Smooth muscle cell (in vitro differentiated cells): Measurements from ENCODE around the gene LYPD8. TPM values are rescaled to one million over a fixed set of nuclear protein-coding genes. Genes with fewer than 3 reads are reported as not detected.
"Not testable (repeated sequence)": the region's sequence is repeated elsewhere in the genome, so short reads cannot be mapped to it uniquely, and the experiment has no call there.

Source experiments
- DNase-seq: peaks from one replicate; lab custom pipeline; 2025; ENCODE audit not compliant: unreplicated experiment; lab: John Stamatoyannopoulos, UW
- H2AFZ ChIP-seq: fragments of 200-600 bp; sonication (generic); 2 replicates; pipeline ENCODE4 v1.6.0; 2016; ENCODE audit warnings: antibody characterized with exemption, low read depth, mild to moderate bottlenecking
- H3F3A ChIP-seq: fragments of 200-600 bp; sonication (generic); 2 replicates; pipeline ENCODE4 v1.6.0; 2017; ENCODE audit warnings: antibody characterized with exemption, low read depth
- H3K27ac ChIP-seq: fragments of 200-600 bp; sonication (generic); 2 replicates; pipeline ENCODE4 v1.5.1; 2016; ENCODE audit warnings: low read depth, mild to moderate bottlenecking
- H3K27me3 ChIP-seq: fragments of 200-600 bp; sonication (generic); 2 replicates; pipeline ENCODE4 v1.6.1; 2016; ENCODE audit warnings: low read depth, mild to moderate bottlenecking
- H3K36me3 ChIP-seq: fragments of 200-600 bp; sonication (generic); 2 replicates; pipeline ENCODE4 v1.5.1; 2016; ENCODE audit warnings: low read depth
- H3K4me1 ChIP-seq: fragments of 200-600 bp; sonication (generic); 2 replicates; pipeline ENCODE4 v1.5.1; 2016; ENCODE audit warnings: low read depth
- H3K4me2 ChIP-seq: fragments of 200-600 bp; sonication (generic); 2 replicates; pipeline ENCODE4 v1.6.0; 2016; ENCODE audit warnings: mild to moderate bottlenecking
- H3K4me3 ChIP-seq: fragments of 200-600 bp; sonication (generic); 2 replicates; pipeline ENCODE4 v1.5.1; 2016; ENCODE audit warnings: mild to moderate bottlenecking
- H3K79me2 ChIP-seq: fragments of 200-600 bp; sonication (generic); 2 replicates; pipeline ENCODE4 v1.6.0; 2016; ENCODE audit warnings: low read depth, mild to moderate bottlenecking
- H3K9ac ChIP-seq: fragments of 200-600 bp; sonication (generic); 2 replicates; pipeline ENCODE4 v1.6.0; 2016; ENCODE audit warnings: low read depth
- H3K9me3 ChIP-seq: fragments of 200-600 bp; sonication (generic); replicated peaks from 2 replicates; pipeline ENCODE4 v1.5.1; 2016; ENCODE audit warnings: low read depth
- H4K20me1 ChIP-seq: fragments of 200-600 bp; sonication (generic); 2 replicates; pipeline ENCODE4 v1.6.0; 2016; ENCODE audit warnings: low read depth
- WGBS: methylation state at CpG from one replicate; pipeline ENCODE4 v1.1.7; 2016; ENCODE audit warnings: low lambda C conversion rate; 5-methylcytosine and 5-hydroxymethylcytosine counted together
- polyA plus RNA-seq: library from polyadenylated mRNA; unstranded; fragments of >200 nt; fragmentation: Nextera tagmentation; extraction: Ambion mirVana; gene quantifications from 2 replicates; pipeline ENCODE4 v1.2.1, GENCODE V29; 2016
- total RNA-seq: library from RNA; depleted of rRNA; stranded (reverse); fragments of >200 nt; gene quantifications from 2 replicates; pipeline ENCODE4 v1.2.3, GENCODE V29; 2014
- TF ChIP-seq, protein P1 (sequence below): fragments of 200-600 bp; sonication (generic); IDR thresholded peaks from 2 replicates; pipeline ENCODE4 v1.5.1; 2017; ENCODE audit warnings: borderline replicate concordance, mild to moderate bottlenecking, antibody characterized with exemption; ENCODE audit not compliant: insufficient read depth, poor library complexity, severe bottlenecking

The LYPD8 gene
- total and polyA plus RNA-seq, 2 experiments from 2014 or later: not detected

DNA sequence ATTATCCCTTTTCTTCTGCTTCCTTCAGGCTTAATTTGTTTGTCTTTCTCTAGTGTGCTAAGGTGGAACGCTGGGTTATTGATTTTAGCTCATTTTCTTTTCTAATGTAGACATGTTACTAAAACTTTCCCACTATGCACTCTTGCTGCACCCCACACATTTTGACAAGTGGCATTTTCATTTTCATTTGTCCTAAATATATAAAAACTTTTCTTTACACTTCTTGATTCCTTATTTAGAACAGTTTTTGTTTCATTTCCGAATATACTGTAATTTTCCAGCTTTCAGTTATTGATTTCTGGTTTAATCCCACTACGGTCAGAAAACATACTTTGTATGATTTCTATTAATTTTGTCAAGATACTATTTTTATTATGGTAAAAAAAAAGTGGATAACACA, 44.9 kb upstream of the LYPD8 start:
- Histone ChIP-seq H3K27ac (no peak overlapping the region), H3K9me3 (peaks cover 8% of the 10 kb centered on the region), H3K36me3 (no peaks in the 10 kb centered on the region), H3K9ac (no peak overlapping the region), H3F3A (no peaks in the 10 kb centered on the region), H2AFZ (no peak overlapping the region), H3K4me1 (no peaks in the 10 kb centered on the region), H3K79me2 (no peaks in the 10 kb centered on the region), H3K4me3 (no peak overlapping the region), H3K27me3 (no peaks in the 10 kb centered on the region), H4K20me1 (no peaks in the 10 kb centered on the region), H3K4me2 (no peak overlapping the region)
- WGBS: 72% methylated on average over 3 of the region's 3 CpGs
- DNase-seq: no peak
- TF ChIP-seq, protein P1, sequence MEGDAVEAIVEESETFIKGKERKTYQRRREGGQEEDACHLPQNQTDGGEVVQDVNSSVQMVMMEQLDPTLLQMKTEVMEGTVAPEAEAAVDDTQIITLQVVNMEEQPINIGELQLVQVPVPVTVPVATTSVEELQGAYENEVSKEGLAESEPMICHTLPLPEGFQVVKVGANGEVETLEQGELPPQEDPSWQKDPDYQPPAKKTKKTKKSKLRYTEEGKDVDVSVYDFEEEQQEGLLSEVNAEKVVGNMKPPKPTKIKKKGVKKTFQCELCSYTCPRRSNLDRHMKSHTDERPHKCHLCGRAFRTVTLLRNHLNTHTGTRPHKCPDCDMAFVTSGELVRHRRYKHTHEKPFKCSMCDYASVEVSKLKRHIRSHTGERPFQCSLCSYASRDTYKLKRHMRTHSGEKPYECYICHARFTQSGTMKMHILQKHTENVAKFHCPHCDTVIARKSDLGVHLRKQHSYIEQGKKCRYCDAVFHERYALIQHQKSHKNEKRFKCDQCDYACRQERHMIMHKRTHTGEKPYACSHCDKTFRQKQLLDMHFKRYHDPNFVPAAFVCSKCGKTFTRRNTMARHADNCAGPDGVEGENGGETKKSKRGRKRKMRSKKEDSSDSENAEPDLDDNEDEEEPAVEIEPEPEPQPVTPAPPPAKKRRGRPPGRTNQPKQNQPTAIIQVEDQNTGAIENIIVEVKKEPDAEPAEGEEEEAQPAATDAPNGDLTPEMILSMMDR: no peak

DNA sequence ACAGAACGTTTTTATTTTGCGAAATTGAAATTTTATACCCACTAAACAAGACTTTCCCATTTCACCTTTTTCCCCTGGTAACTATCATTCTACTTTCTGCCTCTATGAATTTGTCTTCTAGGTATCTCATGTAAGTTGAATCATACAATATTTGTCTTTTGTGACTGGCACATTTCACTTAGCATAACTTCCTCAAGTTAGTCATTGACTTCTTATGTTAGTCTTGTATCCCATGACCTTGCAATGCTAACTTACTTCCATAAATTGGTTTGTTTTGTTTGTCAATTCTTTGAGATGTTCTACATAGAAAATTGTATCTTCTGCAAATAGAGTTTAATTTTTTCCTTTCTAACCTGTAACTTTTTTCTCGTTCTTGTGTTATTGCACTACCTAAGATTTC, 43.2 kb upstream of the LYPD8 start:
- Histone ChIP-seq H3K4me2 (no peak overlapping the region), H3K9me3 (peaks cover 11% of the 10 kb centered on the region)
- WGBS: 67% methylated on average over 3 of the region's 3 CpGs

DNA sequence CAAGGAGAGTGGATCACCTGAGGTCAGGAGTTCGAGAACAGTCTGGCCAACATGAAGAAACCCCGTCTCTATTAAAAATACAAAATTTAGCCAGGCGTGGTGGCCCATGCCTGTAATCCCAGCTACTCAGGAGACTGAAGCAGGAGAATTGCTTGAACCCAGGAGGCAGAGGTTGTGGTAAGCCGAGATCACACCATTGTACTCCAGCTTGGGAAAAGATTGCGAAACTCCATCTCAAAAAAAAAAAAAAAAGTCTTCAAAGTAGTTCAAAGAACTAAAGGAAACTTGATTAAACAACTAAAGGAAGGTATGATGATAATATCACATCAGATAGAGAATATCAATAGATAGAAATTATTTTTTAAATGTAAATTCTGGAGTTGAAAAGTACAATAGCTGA, 39.1 kb upstream of the LYPD8 start:
- not testable (repeated sequence) for H3K9ac ChIP-seq, H4K20me1 ChIP-seq, H3K4me3 ChIP-seq, H3K27ac ChIP-seq, H3K4me2 ChIP-seq, H3K9me3 ChIP-seq, H2AFZ ChIP-seq, H3K79me2 ChIP-seq, DNase-seq, H3K36me3 ChIP-seq, H3K4me1 ChIP-seq, H3F3A ChIP-seq, H3K27me3 ChIP-seq
- WGBS: 63% methylated on average over 5 of the region's 5 CpGs

More for the DNA sequence above, 43.2 kb upstream of the LYPD8 start:
- no peaks in the 10 kb centered on the region for H3K4me1 ChIP-seq
- no peak for DNase-seq
- no peaks in the 10 kb centered on the region for H3F3A ChIP-seq
- TF ChIP-seq, protein P1: no peak
- H2AFZ ChIP-seq: no peak overlapping the region
- no peaks in the 10 kb centered on the region for H3K27me3 ChIP-seq
- H3K9ac ChIP-seq: no peak overlapping the region
- no peaks in the 10 kb centered on the region for H4K20me1 ChIP-seq
- H3K4me3 ChIP-seq: no peak overlapping the region
- no peaks in the 10 kb centered on the region for H3K36me3 ChIP-seq
- no peaks in the 10 kb centered on the region for H3K79me2 ChIP-seq
- H3K27ac ChIP-seq: no peak overlapping the region

DNA sequence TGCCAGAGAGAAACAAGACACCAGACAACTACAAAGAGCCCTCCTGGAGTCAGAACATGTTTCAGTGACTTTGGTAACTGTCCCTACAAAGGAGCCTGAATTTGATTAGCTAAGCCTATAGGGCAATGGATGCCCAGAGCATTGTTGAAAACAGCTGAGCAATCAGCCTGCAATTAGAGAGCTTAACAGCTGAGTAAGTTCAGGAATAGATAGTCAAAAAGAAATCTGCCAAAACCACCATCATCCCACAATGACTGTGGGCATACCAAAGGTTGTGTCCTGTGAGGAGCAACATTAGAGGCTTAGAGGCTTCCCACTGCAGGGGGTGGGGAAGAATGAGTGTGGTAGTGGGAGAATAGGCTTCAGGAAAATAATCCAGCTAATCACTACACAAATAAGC, 38.0 kb upstream of the LYPD8 start:
- H3K36me3 ChIP-seq: no peaks in the 10 kb centered on the region
- H3K27ac ChIP-seq: no peak overlapping the region
- TF ChIP-seq, protein P1: no peak
- no peak overlapping the region for H2AFZ ChIP-seq
- no peaks in the 10 kb centered on the region for H3F3A ChIP-seq
- H3K4me2 ChIP-seq: no peak overlapping the region
- H3K9ac ChIP-seq: no peak overlapping the region
- DNase-seq: no peak
- H3K4me1 ChIP-seq: no peaks in the 10 kb centered on the region
- no peaks in the 10 kb centered on the region for H4K20me1 ChIP-seq
- H3K4me3 ChIP-seq: no peak overlapping the region
- no peaks in the 10 kb centered on the region for H3K79me2 ChIP-seq
- H3K9me3 ChIP-seq: peaks cover 7% of the 10 kb centered on the region
- no peaks in the 10 kb centered on the region for H3K27me3 ChIP-seq
